Colonic mucosa (tissue), 4 donors: ENCODE measurements around the gene MSH3. TPM values are rescaled to one million over a fixed set of nuclear protein-coding genes. Genes with fewer than 3 reads are reported as not detected.

Experiments
- DNase-seq: peaks from one replicate; pipeline ENCODE4 v3.0.0-alpha.2; 2020
- H3K27ac ChIP-seq: fragments of 200-600 bp; one replicate; pipeline ENCODE4 v1.8.0; 2021
- H3K27me3 ChIP-seq: fragments of 200-600 bp; one replicate; pipeline ENCODE4 v1.8.0; 2021
- H3K36me3 ChIP-seq: fragments of 200-600 bp; one replicate; pipeline ENCODE4 v1.8.0; 2021
- H3K4me1 ChIP-seq: fragments of 200-600 bp; one replicate; pipeline ENCODE4 v1.8.0; 2021; ENCODE audit warnings: mild to moderate bottlenecking
- H3K4me3 ChIP-seq: fragments of 200-600 bp; one replicate; pipeline ENCODE4 v1.8.0; 2021
- H3K9ac ChIP-seq, 2 donors: one replicate each; pipeline ENCODE4 v1.7.0; 2013; ENCODE audit warnings: control low read depth in 2 of 2, low read depth in 2 of 2, low read length in 2 of 2
- H3K9me3 ChIP-seq: fragments of 200-600 bp; one replicate; pipeline ENCODE4 v1.8.0; 2021
- intact Hi-C: fragments of 100-400 bp; cut with DNase I; formaldehyde crosslinking; loops from one replicate; pipeline ENCODE4 v1.14.1; 2022
- total RNA-seq, 2 donors: library from RNA; stranded (reverse); fragmentation: NEBNext Ultra II Directional in 1 of 2; extraction: Animal tissue kit (Norgen Biotek cat#: 25700) in 1 of 2; gene quantifications; one replicate each; pipeline ENCODE4 v1.2.1, GENCODE V29; 2021
- TF ChIP-seq, protein P1 (sequence below): fragments of 200-600 bp; IDR thresholded peaks from one replicate; pipeline ENCODE4 v1.8.0; 2022; ENCODE audit warnings: antibody characterized with exemption, mild to moderate bottlenecking
- donor health status: healthy.
- donor health status: DM: no; HTN: no; CAD: no.
- donor health status: DM: no; HTN: no; CAD: no.

MSH3 gene
- total RNA-seq, 2 donors from 2014 or later = 15.1 to 16.3 TPM

DNA sequence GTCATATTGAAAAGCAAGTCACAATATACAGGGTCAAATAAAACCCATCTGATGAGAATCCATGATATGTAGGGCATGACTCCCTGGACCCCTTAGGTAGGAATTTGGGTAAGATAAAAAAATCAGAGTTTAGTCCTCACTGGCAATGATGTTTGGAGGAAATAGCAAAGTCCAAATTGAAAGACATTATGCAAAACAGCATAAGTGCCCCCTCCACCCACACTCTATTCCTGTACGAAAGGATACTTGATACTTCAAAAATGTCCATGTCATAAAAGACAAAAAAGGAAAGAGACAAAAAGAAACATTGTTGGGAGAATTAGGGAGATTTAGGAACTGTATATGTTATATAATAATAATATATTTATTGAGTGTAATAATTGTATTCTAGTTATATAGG is 209.7 kb downstream of the MSH3 start:
- no peak overlapping the region for H3K4me3 ChIP-seq
- H3K4me1 ChIP-seq = no peaks in the 10 kb centered on the region
- H3K9ac ChIP-seq = no peak overlapping the region
- no peak for DNase-seq
- TF ChIP-seq, protein P1, sequence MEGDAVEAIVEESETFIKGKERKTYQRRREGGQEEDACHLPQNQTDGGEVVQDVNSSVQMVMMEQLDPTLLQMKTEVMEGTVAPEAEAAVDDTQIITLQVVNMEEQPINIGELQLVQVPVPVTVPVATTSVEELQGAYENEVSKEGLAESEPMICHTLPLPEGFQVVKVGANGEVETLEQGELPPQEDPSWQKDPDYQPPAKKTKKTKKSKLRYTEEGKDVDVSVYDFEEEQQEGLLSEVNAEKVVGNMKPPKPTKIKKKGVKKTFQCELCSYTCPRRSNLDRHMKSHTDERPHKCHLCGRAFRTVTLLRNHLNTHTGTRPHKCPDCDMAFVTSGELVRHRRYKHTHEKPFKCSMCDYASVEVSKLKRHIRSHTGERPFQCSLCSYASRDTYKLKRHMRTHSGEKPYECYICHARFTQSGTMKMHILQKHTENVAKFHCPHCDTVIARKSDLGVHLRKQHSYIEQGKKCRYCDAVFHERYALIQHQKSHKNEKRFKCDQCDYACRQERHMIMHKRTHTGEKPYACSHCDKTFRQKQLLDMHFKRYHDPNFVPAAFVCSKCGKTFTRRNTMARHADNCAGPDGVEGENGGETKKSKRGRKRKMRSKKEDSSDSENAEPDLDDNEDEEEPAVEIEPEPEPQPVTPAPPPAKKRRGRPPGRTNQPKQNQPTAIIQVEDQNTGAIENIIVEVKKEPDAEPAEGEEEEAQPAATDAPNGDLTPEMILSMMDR = no peak
- no peaks in the 10 kb centered on the region for H3K27me3 ChIP-seq
- no peaks in the 10 kb centered on the region for H3K9me3 ChIP-seq
- H3K27ac ChIP-seq = no peak overlapping the region
- H3K36me3 ChIP-seq = no peaks in the 10 kb centered on the region
- intact Hi-C loops = no loop called here

- Histone ChIP-seq H3K27ac (no peak overlapping the region), H3K9ac (no peak overlapping the region), H3K9me3 (no peaks in the 10 kb centered on the region), H3K4me1 (no peaks in the 10 kb centered on the region), H3K36me3 (no peaks in the 10 kb centered on the region), H3K27me3 (no peaks in the 10 kb centered on the region), H3K4me3 (no peak overlapping the region)
- TF ChIP-seq, protein P1 = no peak
- no peak for DNase-seq
- intact Hi-C loops = no loop called here
Measured at GRCh38 chr5:80864706-80865435, 210.4 kb downstream of the MSH3 start.

GRCh38 chr5:80865551-80865950 is 211.1 kb downstream of the MSH3 start:
- no peaks in the 10 kb centered on the region for H3K4me1 ChIP-seq
- H3K36me3 ChIP-seq = no peaks in the 10 kb centered on the region
- intact Hi-C loops = no loop called here
- H3K27ac ChIP-seq = no peak overlapping the region
- H3K9ac ChIP-seq = no peak overlapping the region
- no peak for DNase-seq
- no peaks in the 10 kb centered on the region for H3K9me3 ChIP-seq
- no peaks in the 10 kb centered on the region for H3K27me3 ChIP-seq
- TF ChIP-seq, protein P1 = no peak
- no peak overlapping the region for H3K4me3 ChIP-seq

DNA sequence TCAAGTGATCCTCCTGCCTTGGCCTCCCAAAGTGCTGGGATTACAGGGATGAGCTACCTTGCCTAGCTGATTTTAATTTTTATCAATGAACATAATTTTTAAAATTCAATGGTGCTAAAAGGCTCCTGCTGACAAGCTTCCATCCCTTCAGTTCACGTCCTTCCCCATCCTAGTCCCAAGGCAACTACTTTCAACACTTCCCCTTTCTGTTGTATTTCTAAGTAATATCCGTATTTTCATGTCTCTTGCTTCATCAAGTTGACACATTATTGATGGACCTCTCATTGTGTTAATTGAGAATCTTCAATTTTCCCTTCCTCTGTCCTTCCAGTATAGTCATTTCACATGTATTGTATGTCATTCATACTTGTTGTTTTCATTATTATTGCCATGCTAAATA is 211.9 kb downstream of the MSH3 start:
- no peak overlapping the region for H3K9ac ChIP-seq
- intact Hi-C loops = no loop called here
- no peak for DNase-seq
- no peak overlapping the region for H3K27ac ChIP-seq
- no peaks in the 10 kb centered on the region for H3K36me3 ChIP-seq
- no peaks in the 10 kb centered on the region for H3K27me3 ChIP-seq
- no peaks in the 10 kb centered on the region for H3K9me3 ChIP-seq
- H3K4me1 ChIP-seq = no peaks in the 10 kb centered on the region
- TF ChIP-seq, protein P1 = no peak
- H3K4me3 ChIP-seq = no peak overlapping the region

DNA sequence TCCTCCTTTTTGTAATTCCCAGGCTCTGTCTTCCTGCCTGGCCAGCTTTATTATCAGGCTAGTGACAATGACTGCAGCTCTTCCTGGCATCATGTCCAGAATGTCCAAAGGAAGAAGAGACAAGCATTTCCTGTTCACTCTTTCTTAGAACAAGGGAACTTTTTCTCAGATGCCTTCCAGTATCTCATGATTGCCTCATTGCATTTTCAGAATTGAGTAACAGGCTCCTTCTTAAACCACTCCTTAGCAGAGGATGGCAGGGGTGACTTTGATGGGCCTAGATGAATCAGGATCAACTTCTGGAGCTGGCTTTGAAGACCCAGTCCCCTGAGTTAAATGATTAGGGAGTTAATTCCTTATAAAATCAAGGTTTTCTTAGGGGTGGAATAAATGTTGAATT is 212.8 kb downstream of the MSH3 start:
- H3K27me3 ChIP-seq = no peaks in the 10 kb centered on the region
- H3K36me3 ChIP-seq = no peaks in the 10 kb centered on the region
- no peaks in the 10 kb centered on the region for H3K4me1 ChIP-seq
- H3K4me3 ChIP-seq = no peak overlapping the region
- intact Hi-C loops = no loop called here
- no peak overlapping the region for H3K27ac ChIP-seq
- no peak for DNase-seq
- TF ChIP-seq, protein P1 = no peak
- no peak overlapping the region for H3K9ac ChIP-seq
- no peaks in the 10 kb centered on the region for H3K9me3 ChIP-seq
